ENCODE results near the gene ZNF655.
"Not testable (repeated sequence)": the region's sequence is repeated elsewhere in the genome, so short reads cannot be mapped to it uniquely, and the experiment has no call there.

ZNF655 gene, protein sequence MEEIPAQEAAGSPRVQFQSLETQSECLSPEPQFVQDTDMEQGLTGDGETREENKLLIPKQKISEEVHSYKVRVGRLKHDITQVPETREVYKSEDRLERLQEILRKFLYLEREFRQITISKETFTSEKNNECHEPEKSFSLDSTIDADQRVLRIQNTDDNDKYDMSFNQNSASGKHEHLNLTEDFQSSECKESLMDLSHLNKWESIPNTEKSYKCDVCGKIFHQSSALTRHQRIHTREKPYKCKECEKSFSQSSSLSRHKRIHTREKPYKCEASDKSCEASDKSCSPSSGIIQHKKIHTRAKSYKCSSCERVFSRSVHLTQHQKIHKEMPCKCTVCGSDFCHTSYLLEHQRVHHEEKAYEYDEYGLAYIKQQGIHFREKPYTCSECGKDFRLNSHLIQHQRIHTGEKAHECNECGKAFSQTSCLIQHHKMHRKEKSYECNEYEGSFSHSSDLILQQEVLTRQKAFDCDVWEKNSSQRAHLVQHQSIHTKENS

DNA sequence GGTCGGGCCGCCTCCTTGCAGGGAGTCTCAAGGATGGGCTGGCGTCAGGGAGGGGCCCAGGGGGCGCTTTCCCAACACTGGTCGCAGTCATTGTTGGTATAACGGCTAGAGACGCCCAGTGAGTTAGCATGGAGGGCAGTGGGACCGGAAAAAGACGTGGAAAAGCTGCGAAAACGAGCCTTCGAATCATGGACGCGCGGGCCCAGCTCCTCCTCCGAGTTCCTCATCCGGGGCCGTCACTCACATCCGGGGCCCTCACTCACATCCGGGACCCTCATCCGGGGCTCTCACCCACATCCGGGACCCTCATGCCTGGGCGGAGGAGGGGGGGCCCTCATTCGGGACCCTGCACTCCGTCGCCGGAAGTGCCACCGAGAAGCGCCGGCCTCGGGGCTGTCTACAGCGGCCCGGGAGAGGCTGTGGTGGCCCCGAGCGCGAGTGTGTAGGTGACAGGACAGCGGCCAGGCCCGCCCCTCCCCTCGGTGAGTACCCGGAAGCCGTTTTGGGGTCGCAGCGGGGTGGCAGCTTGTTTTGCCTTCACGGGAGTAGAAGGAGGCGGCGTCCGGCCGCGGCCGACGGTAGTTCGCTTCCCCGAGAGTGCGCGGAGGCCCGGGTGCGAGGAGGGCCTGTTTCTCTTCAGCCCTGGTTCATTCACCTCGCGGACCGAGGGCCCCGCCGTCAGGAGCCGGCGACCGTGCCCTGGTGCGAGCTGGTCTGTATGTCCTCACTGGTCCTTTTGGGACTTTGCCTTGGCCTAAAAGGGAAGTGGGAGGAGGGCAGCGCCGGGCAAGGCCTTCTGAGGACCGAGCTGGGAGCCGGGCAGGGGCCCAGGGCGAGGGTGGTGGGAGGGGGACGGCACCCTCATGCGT is at the start of gene ZNF655:
Gene ZNF655 (plus strand): TSS at position 337 of the 869 bp plus-strand sequence. CDS start 1,918 bp downstream, outside the sequence.
- peak; percentile 85 to 96 (median 90) for DNase-seq

DNA sequence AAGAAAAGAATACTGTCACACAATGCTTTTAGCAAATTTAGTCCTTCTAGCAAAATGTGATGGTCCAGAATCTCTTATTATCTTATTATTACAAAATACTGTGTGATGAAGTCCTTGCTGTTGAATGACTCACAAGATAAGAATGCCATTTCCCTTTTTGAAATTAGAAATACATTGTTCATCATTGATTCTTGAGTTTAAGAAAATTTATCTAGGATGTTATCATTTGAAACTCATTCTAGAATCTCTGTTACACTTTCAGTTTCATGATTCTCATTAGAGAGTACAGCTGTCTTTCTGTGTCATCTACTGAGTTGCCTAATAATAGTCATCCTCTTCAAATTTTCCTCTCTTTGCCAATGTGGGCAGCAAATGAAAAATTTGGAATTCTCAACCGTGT is 44.4 kb upstream of the ZNF655 start:
- DNase-seq, result no peak

DNA sequence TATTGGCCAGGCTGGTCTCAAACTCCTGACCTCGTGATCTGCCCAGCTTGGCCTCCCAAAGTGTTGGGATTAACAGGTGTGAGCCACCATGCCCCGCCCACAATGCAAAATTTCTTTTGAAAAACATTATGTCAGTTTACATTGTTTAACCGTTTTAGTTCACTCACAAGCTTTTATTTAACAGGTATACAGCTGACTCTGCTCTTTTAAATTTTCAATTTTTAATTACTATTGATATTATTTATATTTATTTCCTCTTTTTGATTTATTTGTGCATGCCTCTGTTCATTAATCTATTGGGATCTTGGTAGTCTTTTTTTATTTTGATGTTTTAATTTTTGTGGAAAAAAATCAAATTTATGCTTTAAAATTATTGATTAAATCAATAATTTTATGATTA is 37.0 kb upstream of the ZNF655 start:
- no peak for DNase-seq

DNA sequence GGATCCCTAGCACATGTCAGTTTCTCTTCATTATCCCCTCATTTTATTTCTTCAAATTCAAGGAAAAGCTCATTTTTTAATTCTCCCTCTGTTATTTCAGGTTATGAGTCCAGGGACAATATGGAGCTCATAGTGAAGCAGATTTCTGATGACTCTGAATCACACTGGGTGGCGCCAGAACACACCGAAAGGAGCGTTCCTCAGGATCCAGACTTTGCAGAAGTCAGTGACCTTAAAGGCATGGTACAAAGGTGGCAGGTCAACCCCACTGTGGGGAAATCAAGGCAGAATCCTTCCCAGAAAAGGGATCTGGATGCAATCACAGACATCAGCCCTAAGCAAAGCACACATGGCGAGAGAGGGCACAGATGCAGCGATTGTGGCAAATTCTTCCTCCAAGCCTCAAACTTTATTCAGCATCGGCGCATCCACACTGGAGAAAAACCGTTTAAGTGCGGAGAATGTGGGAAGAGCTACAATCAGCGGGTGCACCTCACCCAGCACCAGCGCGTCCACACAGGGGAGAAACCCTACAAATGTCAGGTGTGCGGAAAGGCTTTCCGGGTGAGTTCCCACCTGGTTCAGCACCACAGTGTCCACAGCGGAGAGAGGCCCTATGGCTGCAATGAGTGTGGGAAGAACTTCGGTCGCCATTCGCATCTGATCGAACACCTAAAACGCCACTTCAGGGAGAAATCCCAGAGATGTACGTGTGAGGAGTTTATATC is 32.6 kb upstream of the ZNF655 start:
- peak in 3 of 6 experiments; percentile 3 to 11 (median 7) for DNase-seq

DNA sequence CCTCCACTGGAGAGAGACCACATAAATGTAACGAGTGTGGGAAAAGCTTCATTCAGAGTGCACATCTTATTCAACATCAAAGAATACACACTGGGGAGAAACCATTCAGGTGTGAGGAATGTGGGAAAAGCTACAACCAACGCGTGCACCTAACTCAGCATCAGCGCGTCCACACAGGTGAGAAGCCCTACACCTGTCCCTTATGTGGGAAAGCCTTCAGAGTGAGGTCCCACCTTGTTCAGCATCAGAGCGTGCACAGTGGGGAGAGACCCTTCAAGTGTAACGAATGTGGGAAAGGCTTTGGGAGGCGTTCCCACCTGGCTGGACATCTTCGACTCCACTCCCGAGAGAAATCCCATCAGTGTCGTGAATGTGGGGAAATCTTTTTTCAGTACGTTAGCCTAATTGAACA is 27.1 kb upstream of the ZNF655 start:
- DNase-seq, result no peak

DNA sequence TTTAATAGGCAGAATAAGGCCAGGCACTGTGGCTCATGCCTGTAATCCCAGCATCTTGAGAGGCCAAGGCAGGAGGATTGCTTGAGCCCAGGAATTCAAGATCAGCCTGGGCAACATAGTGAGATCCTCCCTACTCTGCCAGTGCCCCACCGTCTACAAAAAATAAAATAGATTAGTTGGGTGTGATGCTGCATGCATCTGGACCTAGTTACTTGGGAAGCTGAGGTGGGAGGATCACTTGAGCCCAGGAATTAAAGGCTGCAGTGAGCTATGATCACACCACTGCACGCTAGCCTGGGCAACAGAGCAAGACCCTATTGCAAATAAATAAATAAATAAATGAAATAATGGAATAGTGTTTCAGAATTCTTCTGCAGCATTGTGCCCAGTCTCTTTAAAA is 22.8 kb upstream of the ZNF655 start:
- no peak for DNase-seq

DNA sequence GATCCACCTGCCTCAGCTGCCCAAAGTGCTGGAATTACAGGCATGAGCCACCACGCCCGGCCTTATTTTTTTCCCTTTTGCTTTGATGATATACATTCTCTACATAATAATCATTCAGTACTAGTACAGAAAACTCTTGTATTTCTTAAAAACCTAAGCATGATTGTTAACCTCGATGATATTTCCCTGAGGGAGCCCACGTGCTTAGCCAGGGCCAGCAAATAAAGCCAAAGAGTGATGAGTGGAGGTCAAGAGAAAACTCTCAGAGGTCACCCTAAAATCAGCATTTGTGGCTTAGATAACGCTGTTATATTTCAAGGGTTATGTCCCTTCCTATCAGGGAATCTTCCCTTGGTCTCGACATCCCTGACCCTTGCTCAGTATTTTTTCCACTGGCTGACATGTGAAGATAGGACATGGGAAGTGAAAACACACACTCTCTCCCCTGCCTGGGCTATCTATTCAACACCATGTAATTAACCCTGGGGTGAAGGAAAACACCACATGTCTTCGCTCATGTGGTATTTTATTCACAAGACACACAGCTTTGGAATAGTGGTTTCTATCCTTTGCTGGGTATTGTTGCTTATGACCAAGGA is 19.1 kb upstream of the ZNF655 start:
- DNase-seq, result no peak

DNA sequence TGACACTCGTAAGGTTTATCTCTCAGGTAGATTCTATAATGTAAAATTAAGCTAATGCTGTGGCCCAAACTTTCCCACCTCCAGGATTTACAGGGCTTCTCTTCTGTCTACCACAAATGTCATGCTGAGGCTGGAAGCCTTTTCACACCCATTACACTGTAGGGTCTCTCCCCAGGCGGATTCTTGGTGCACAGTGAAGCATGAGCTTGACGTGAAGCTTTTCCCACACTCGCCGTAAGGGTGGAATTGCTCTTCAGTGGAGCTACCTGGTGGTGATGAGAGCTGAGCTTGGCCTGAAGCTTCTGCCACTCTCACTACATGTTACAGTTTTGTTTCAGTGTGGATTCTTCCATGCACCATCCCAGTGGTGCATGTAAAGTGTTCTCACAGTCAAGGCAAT is 17.9 kb upstream of the ZNF655 start:
- no peak for DNase-seq

DNA sequence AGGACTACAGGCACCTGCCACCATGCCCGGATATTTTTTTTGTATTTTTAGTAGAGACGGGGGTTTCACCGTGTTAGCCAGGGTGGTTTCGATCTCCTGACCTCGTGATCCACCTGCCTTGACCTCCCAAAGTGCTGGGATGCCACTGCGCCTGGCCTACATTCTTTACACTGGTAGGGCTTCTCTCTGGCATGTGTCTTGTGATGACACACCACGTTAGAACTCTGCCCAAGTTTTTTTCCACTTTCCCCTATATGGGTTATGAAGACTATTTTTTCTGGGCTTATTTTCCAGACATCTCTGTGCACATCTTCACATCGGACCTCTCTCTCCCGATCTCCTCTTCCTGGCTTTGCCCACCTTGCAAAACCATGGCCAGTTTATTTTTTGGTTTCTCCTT is 17.2 kb upstream of the ZNF655 start:
- no peak for DNase-seq

DNA sequence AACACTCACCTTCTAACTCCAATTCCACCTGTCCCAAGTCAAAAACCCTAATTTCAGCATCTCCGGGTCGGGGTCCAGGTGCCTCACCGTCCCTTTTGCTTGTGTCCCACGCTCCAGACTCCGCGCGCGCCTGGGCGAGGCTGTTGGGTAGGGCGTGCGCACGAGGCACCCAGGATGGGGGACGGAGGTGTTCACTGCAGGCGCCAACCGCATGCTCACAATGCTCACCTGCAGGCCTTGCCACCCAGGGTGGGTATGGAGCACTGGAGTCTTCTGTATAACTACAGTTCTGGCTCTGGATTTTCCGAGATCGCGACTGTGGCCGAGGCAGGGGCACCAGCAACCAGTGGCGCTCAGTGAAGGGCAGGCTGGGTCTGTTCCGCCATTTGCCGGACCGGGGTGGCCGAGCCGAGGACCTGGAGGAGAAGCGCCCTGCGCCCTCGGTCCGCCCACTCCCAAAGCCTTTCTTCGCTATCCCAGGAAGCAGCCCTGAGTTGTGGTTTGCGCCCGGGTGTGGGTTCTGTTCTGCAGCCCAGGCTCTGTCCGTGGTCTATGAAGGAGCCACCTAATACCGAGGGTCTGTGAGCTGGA is 15.3 kb upstream of the ZNF655 start:
- no peak for DNase-seq

DNA sequence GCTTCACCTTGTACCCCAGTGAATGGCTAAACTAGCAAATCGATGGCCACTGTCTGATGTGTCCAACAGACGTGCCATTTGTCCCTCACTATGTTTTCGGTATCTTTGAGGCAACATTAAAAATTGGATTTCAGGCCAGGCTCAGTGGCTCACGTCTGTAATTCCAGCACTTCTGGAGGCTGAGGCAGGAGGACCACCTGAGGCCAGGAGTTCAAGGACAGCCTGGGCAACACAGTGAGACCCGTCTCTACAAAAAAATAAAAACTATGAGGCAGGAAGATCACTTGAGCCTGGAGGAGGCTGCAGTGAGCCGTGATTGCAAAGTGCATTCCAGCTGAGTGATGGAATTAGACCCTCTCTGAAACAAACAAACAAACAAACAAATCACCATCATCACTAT is 14.5 kb upstream of the ZNF655 start:
- no peak for DNase-seq

DNA sequence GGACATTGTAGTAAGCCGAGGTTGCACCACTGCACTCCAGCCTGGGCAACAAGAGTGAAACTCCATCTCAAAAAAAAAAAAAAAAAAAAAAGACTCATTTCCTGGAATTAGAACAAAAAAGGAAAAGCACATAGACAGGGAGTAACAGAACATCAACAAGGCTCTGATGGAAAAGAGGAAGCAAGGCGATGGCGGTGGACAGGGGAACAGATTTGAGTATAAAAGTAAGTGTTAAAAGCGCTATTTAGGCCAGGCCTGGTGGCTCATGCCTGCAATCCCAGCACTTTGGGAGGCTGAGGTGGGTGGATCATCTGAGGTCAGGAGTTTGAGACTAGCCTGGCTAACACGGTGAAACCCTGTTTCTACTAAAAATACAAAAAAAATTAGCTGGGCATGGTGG is 13.1 kb upstream of the ZNF655 start:
- DNase-seq, result not testable (repeated sequence)

DNA sequence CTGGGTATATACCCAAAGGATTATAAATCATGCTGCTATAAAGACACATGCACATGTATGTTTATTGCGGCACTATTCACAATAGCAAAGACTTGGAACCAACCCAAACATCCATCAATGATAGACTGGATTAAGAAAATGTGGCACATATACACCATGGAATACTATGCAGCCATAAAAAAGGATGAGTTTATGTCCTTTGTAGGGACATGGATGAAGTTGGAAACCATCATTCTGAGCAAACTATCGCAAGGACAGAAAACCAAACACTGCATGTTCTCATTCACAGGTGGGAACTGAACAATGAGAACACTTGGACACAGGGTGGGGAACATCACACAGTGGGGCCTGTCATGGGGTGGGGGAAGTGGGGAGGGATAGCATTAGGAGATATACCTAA is 8.9 kb upstream of the ZNF655 start:
- not testable (repeated sequence) for DNase-seq

DNA sequence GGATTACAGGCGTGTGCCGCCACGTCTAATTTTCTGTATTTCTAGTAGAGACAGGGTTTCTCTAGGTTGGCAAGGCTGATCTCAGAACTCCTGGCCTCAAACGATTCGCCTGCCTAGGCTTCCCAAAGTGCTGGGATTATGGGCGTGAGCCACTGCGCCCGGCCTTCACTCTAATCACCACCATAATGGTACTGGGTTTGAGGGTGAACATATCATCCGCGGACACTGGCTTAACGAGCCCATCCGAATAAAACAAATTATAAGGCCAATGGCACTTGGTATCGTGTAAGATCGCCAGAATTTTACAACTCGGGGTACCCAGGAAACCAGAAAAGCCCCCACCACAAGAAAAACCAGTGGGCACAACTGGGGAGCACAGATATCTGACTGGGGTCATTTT is 7.1 kb upstream of the ZNF655 start:
- no peak for DNase-seq

DNA sequence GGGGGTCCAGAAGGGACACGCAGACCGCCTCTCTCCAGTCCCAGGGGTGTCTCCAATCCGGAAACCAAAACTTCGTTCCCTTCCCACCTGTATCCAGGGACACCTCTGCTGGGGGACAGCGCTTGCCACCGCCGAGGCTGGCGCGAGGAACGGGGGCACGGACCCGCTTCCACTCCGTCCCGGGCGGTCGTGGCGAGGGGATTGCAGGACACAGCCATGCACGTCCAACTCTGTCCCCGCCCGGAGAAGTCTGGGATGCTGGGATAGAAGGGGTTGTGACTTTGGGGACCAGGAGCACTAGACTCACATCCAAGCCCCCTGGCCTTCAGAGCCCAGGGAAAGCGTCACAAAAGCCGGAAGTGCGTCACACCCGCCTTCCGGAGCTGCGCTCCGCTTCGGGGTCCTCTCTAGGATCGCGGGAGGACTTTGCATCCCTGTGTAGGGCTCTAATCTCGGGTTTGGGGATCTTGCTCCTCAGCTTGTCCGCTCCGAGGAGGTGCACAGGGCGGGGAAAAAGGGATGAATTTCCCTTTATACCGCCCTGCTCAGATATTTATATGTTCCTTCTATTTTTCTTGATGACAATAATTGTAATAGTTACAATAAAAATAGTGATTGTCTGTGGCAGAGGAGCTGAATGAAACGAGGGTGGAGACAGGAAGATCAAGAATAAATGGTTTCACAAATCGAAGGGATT is 6.5 kb upstream of the ZNF655 start, which contains the start of gene FAM200A:
Gene FAM200A (minus strand): TSS at position 348 of the 697 bp plus-strand sequence. CDS start 3,707 bp downstream, outside the sequence.
- DNase-seq, result peak; percentile 72 to 85 (median 80)

DNA sequence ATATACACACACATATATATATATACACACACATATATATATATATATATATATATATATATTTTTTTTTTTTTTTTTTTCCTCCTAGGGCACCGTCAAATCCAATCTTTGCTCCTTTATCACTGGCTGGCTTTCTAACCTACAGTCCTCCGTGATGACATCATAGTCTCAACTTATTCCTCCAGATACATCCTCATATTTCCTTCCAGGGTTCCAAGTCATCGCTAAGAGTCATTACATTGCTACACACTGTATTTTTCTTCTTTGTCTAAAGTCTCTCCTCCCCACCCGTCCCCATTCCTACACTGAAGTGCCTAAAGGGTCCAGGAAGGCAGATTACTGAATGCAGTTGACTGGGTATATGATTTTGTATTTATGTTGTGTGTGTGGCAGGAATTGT is 5.4 kb upstream of the ZNF655 start:
- no peak for DNase-seq

DNA sequence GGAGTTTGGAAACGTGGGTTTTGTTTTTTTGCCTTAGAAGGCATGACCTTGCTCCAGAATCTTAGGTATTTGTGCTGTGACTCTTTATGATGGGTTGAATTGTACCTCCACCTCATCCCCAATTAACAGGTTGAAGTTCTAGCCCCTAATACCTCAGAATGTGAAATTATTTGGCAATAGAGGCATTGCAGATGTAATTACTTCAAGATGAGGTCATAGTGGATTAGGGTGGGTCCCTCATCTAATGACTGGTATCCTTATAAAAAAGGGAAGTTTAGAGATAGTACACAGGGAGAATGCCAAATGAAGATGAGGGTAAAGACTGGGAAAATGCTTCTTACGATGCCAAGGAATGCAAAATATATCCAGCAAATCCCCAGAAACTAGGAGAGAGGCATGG is 3.5 kb upstream of the ZNF655 start:
- DNase-seq, result no peak

DNA sequence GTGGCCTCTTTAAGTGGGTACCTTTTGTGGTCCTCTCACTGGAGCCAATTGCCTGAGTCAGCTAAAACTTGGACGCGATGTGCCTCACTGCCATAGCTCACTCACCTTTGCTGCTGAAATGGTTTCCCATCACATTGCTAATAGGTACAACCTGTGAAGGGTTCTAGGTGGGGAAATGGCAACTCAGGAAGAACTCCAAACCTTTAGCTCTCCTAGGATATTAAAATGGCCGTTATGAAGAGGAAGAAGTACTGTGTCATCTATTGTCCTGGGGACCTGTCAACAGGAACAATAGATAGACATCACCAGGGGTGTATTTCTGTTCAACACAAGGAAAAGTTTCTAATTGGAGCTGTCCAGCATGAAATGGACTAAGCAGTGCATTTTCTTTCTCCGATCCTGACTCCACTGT is 1.2 kb upstream of the ZNF655 start:
- no peak for DNase-seq

DNA sequence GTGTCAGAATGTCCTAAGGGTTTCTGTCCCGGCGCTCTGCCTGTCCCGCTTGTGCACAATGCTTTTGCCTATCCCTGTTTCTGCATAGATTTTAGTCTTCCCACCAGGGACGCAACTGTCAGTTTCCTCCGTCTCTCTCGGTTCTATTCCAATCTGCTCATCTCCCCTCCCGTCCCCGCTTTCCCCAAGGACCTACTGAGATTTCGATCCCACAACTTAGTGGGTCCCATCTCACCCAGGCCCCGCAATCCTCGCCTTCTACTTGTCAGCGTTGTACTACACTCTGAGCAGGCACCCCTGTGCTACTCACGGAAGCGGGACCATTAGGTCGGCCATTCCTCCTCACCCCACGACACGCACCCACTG is 519 bp upstream of the ZNF655 start:
- no peak for DNase-seq

DNA sequence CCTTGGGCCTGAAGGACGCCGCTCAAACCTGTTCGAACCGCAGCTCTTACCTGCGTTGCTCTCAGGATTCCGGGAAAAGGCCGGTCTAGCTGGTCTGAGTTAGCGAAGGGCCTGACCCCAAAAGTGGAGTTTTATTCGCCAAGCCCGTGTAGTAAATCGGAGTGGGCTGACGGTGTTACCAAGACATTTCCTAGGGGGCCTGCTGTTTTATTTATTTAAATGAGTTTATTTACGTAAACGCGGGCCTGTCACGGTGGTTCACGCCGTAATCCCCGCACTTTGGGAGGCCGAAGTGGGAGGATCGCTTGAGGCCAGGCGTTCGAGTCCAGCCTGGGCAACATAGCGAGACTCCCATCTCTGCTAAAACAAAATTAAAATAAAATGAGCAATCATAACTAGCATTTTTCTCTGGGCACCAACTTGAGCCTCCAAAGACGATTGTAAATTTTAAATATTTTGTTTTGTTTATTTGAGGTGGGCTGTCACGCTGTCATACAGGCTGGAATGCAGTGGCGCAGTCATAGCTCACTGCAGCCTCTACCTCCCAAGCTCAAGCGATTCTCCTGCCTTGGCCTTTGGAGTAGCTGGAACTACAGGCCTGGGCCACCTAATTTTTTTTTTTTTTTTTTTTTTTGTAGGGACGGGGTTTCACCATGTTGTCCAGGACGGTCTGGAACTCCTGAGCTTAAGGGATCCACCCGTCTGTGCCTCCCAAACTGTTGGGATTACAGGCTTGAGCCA is 903 bp downstream of the ZNF655 start:
- DNase-seq, result peak in 2 of 6 experiments; percentile 25 to 41

Data from stimulated activated naive CD4-positive, alpha-beta T cell (primary cell).